GM19372 (cell line): ENCODE data around the gene CNTNAP2.
A peak's percentile ranks its signal among the peaks of the same experiment; 100 is the strongest.
"Not testable (repeated sequence)": the region's sequence is repeated elsewhere in the genome, so short reads cannot be mapped to it uniquely, and the experiment has no call there.

ENCODE experiments used
- ATAC-seq: cut with Tn5 transposase; IDR thresholded peaks from one replicate; pipeline ENCODE4 v1.9.1; 2021; ENCODE audit warnings: mild to moderate bottlenecking, low read depth, moderate library complexity; ENCODE audit not compliant: unreplicated experiment

Gene CNTNAP2

GRCh38 chr7:148020679-148021078, 1904.1 kb downstream of the CNTNAP2 start:
- ATAC-seq: no peak

GRCh38 chr7:148021507-148022045, 1905.0 kb downstream of the CNTNAP2 start:
- ATAC-seq: no peak

- ATAC-seq: no peak
Measured at GRCh38 chr7:148022832-148023231, 1906.2 kb downstream of the CNTNAP2 start.

- ATAC-seq: no peak
Measured at GRCh38 chr7:148026713-148027112, 1910.1 kb downstream of the CNTNAP2 start.

GRCh38 chr7:148028165-148028564, 1911.6 kb downstream of the CNTNAP2 start:
- no peak for ATAC-seq

- ATAC-seq: no peak
Measured at GRCh38 chr7:148031019-148031418, 1914.4 kb downstream of the CNTNAP2 start.

- ATAC-seq: no peak
Measured at GRCh38 chr7:148031811-148032210, 1915.2 kb downstream of the CNTNAP2 start.

GRCh38 chr7:148035950-148036349, 1919.3 kb downstream of the CNTNAP2 start:
- ATAC-seq: no peak

GRCh38 chr7:148037044-148037443, 1920.4 kb downstream of the CNTNAP2 start:
- ATAC-seq: no peak

- ATAC-seq: no peak
Measured at GRCh38 chr7:148041156-148041555, 1924.6 kb downstream of the CNTNAP2 start.

- no peak for ATAC-seq
Measured at GRCh38 chr7:148042935-148043631, 1926.5 kb downstream of the CNTNAP2 start.

GRCh38 chr7:148044173-148044572, 1927.6 kb downstream of the CNTNAP2 start:
- no peak for ATAC-seq

GRCh38 chr7:148045521-148045920, 1928.9 kb downstream of the CNTNAP2 start:
- ATAC-seq: no peak

GRCh38 chr7:148049068-148049467, 1932.5 kb downstream of the CNTNAP2 start:
- ATAC-seq: no peak

GRCh38 chr7:148050492-148051158, 1934.0 kb downstream of the CNTNAP2 start:
- ATAC-seq: no peak

- no peak for ATAC-seq
Measured at GRCh38 chr7:148056406-148056805, 1939.8 kb downstream of the CNTNAP2 start.

- ATAC-seq: no peak
Measured at GRCh38 chr7:148058092-148058491, 1941.5 kb downstream of the CNTNAP2 start.

GRCh38 chr7:148058753-148059152, 1942.2 kb downstream of the CNTNAP2 start:
- no peak for ATAC-seq

GRCh38 chr7:148060724-148061123, 1944.1 kb downstream of the CNTNAP2 start:
- peak; percentile 97 for ATAC-seq

- ATAC-seq: not testable (repeated sequence)
Measured at GRCh38 chr7:148078111-148078510, 1961.5 kb downstream of the CNTNAP2 start.

GRCh38 chr7:148079206-148080080, 1962.8 kb downstream of the CNTNAP2 start:
- ATAC-seq: no peak
